A549 (cell line): ENCODE measurements around the gene STPG4.

Source experiments
- CTCF ChIP-seq: fragments of >200 bp; sonication (Bioruptor Twin); formaldehyde crosslinking; IDR thresholded peaks from 3 replicates; pipeline ENCODE4 v1.5.1; 2016
- ELK1 ChIP-seq: fragments of 150-350 bp; IDR thresholded peaks from 2 replicates; pipeline ENCODE4 v1.6.1; 2014; ENCODE audit warnings: low read depth, mild to moderate bottlenecking, low read length
- HDAC2 ChIP-seq: fragments of 200-600 bp; sonication (generic); IDR thresholded peaks from 2 replicates; pipeline ENCODE4 v1.6.1; 2016
- MAX ChIP-seq: IDR thresholded peaks from 2 replicates; pipeline ENCODE4 v1.6.1; 2012

GRCh38 chr2:47089083-47089464 lies 66.0 kb downstream of the STPG4 start:
- TF ChIP-seq ELK1 (no peak), CTCF (no peak), MAX (peak; percentile 37; the same call in 1 of the 2 replicates), HDAC2 (no peak)
